Measurements from ENCODE around the gene PSMB4. TPM values are rescaled to one million over a fixed set of nuclear protein-coding genes. Genes with fewer than 3 reads are reported as not detected.
"Not testable (repeated sequence)": the region's sequence is repeated elsewhere in the genome, so short reads cannot be mapped to it uniquely, and the experiment has no call there.

Gene PSMB4
- total and polyA plus RNA-seq, 5 donors: 171 to 344 (median 191) TPM

DNA sequence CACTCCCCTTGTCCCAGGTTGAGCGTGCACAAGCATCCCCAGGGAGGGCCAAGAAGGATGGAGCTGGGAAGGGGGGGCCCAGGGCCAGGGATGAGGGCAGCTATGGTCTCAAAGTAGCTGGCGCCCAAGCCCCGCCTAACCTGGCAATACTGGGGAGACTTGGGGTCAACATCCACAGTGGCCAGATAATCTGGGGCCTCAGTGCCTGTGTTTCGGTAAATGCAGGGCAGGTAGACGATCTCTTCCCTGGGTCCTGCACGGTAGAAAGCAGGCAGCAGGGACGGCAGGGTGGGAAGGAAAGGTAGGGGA, 30.1 kb upstream of the PSMB4 start:
- ATAC-seq: no peak
- no peak overlapping the region for H3K4me3 ChIP-seq (ENCODE audit: low read length)
- peaks cover 3% of the 10 kb centered on the region for H3K4me1 ChIP-seq (ENCODE audit: control insufficient read depth, insufficient read depth, low read length)
- intact Hi-C loops (cut with DNase I): no loop called here
- 91% methylated on average over 7 of the region's 7 CpGs for WGBS
- no peaks in the 10 kb centered on the region for H3K27me3 ChIP-seq (ENCODE audit: control insufficient read depth, insufficient read depth)
- H3K27ac ChIP-seq (ENCODE audit: low read length): no peak overlapping the region
- DNase-seq: no peak
- no peaks in the 10 kb centered on the region for H3K9me3 ChIP-seq (ENCODE audit: control insufficient read depth, low read length)

DNA sequence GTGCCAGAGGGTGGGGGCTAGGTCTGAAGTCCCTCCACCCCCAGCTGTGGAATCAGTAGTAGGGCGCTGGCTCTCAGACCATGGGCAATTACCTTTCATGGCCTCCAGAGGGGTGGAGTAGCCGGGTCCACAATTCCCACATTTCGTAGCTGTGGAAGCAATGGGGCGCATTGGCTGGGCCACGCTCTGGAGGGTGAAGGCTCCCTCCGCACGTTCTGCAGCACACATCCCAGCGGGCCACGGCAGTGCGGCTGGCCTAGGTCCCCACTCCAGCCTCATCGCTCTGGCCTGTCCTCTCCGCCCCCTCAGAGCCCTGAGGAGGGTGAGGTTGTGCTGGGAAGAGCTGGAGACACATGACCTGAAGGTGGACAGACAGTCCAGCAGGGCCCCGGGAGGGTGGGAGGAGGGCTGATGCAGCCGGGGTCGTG, 29.7 kb upstream of the PSMB4 start:
- ATAC-seq (no peak), DNase-seq (peak in 1 of 3 donors; percentile 57)
- Histone ChIP-seq H3K4me1 (ENCODE audit: control insufficient read depth, insufficient read depth, low read length) (peaks cover 3% of the 10 kb centered on the region), H3K9me3 (ENCODE audit: control insufficient read depth, low read length) (no peaks in the 10 kb centered on the region), H3K27ac (ENCODE audit: low read length) (no peak overlapping the region), H3K27me3 (ENCODE audit: control insufficient read depth, insufficient read depth) (no peaks in the 10 kb centered on the region), H3K4me3 (ENCODE audit: low read length) (no peak overlapping the region)
- WGBS: 71% methylated on average over 15 of the region's 15 CpGs
- intact Hi-C loops (cut with DNase I): no loop called here

GRCh38 chr1:151370211-151370911, 29.0 kb upstream of the PSMB4 start:
- 37% methylated on average over 6 of the region's 6 CpGs for WGBS
- H3K9me3 ChIP-seq (ENCODE audit: control insufficient read depth, low read length): no peaks in the 10 kb centered on the region
- peaks cover 3% of the 10 kb centered on the region for H3K4me1 ChIP-seq (ENCODE audit: control insufficient read depth, insufficient read depth, low read length)
- no peak overlapping the region for H3K4me3 ChIP-seq (ENCODE audit: low read length)
- intact Hi-C loops (cut with DNase I): no loop called here
- H3K27ac ChIP-seq (ENCODE audit: low read length): peak overlapping the region; percentile 25
- no peaks in the 10 kb centered on the region for H3K27me3 ChIP-seq (ENCODE audit: control insufficient read depth, insufficient read depth)
- DNase-seq (peak; percentile 63 to 89 (median 89)), ATAC-seq (peak; percentile 20 to 23)

DNA sequence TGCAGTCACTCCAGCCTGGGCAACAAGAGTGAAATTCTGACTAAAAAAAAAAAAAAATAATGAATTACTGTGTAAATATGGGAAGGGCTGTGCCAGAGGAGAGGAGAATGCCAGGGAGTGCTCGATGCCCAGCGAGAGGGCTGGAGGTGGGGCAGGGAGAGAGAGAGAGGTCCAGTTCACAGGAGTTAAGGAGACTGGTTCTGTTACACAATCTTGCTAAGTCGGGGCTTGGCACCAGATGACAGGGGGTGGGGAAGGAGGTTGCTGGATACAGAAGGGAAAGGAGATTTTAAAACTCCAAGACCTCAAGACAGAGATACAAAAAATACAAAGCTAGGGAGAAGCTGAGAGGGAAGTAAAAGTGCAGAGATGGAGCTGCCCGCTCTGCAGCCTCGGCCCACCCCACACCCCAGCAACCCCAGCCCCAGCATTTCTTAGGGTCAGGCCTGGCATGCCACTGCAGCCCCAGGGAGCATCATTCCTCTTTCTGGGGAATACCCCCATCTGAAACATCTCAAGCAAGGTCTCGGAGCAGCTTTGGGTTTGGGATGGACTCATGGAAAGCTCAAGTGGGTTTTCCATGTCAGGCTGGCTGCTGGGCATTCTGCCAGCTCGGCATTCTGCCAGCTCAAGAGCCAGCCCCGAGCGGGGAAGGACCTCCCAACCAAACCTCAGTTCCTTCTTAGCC, 27.9 kb upstream of the PSMB4 start:
- Histone ChIP-seq H3K27ac (ENCODE audit: low read length) (peak overlapping the region; percentile 84), H3K4me1 (ENCODE audit: control insufficient read depth, insufficient read depth, low read length) (peaks cover 3% of the 10 kb centered on the region), H3K9me3 (ENCODE audit: control insufficient read depth, low read length) (no peaks in the 10 kb centered on the region), H3K4me3 (ENCODE audit: low read length) (peak overlapping the region; percentile 60), H3K27me3 (ENCODE audit: control insufficient read depth, insufficient read depth) (no peaks in the 10 kb centered on the region)
- 19% methylated on average over 9 of the region's 9 CpGs for WGBS
- peak; percentile 61 to 66 for ATAC-seq
- DNase-seq: peak; percentile 78 to 93 (median 88)
- intact Hi-C loops (cut with DNase I): no loop called here

GRCh38 chr1:151372058-151372934, 27.1 kb upstream of the PSMB4 start, which contains the start of gene SELENBP1:
TSS of gene SELENBP1 (minus strand) at chr1:151372705. CDS start at chr1:151372641, 64 bp downstream.
- peak; percentile 90 to 92 for ATAC-seq
- intact Hi-C loops (cut with DNase I): no loop called here
- H3K27ac ChIP-seq (ENCODE audit: low read length): peak within 1 kb of the TSS; percentile 84
- 16% methylated on average over 11 of the region's 11 CpGs for WGBS
- peak within 1 kb of the TSS; percentile 60 for H3K4me3 ChIP-seq (ENCODE audit: low read length)
- DNase-seq: peak; percentile 89 to 95 (median 93)
- H3K4me1 ChIP-seq (ENCODE audit: control insufficient read depth, insufficient read depth, low read length): peaks cover 3% of the 10 kb centered on the region
- no peaks in the 10 kb centered on the region for H3K27me3 ChIP-seq (ENCODE audit: control insufficient read depth, insufficient read depth)
- H3K9me3 ChIP-seq (ENCODE audit: control insufficient read depth, low read length): no peaks in the 10 kb centered on the region

- H3K4me3 ChIP-seq (ENCODE audit: low read length): no peak overlapping the region
- intact Hi-C loops (cut with DNase I): no loop called here
- ATAC-seq (no peak), DNase-seq (no peak)
- no peaks in the 10 kb centered on the region for H3K27me3 ChIP-seq (ENCODE audit: control insufficient read depth, insufficient read depth)
- WGBS: 92% methylated on average over 14 of the region's 14 CpGs
- no peaks in the 10 kb centered on the region for H3K9me3 ChIP-seq (ENCODE audit: control insufficient read depth, low read length)
- peaks cover 3% of the 10 kb centered on the region for H3K4me1 ChIP-seq (ENCODE audit: control insufficient read depth, insufficient read depth, low read length)
- H3K27ac ChIP-seq (ENCODE audit: low read length): no peak overlapping the region
These were observed 26.2 kb upstream of the PSMB4 start for GRCh38 chr1:151373196-151373595.

- H3K4me3 ChIP-seq (ENCODE audit: low read length): no peak overlapping the region
- no peaks in the 10 kb centered on the region for H3K9me3 ChIP-seq (ENCODE audit: control insufficient read depth, low read length)
- WGBS: 73% methylated on average over 3 of the region's 3 CpGs
- no peaks in the 10 kb centered on the region for H3K27me3 ChIP-seq (ENCODE audit: control insufficient read depth, insufficient read depth)
- DNase-seq (no peak), ATAC-seq (no peak)
- H3K27ac ChIP-seq (ENCODE audit: low read length): no peak overlapping the region
- no peaks in the 10 kb centered on the region for H3K4me1 ChIP-seq (ENCODE audit: control insufficient read depth, insufficient read depth, low read length)
- intact Hi-C loops (cut with DNase I): no loop called here
These were observed 22.1 kb upstream of the PSMB4 start for GRCh38 chr1:151377150-151377884.

- no peak for DNase-seq
- intact Hi-C loops (cut with DNase I): no loop called here
- H3K9me3 ChIP-seq (ENCODE audit: control insufficient read depth, low read length): no peaks in the 10 kb centered on the region
- WGBS: 68% methylated on average over 3 of the region's 3 CpGs
- no peaks in the 10 kb centered on the region for H3K4me1 ChIP-seq (ENCODE audit: control insufficient read depth, insufficient read depth, low read length)
- H3K27me3 ChIP-seq (ENCODE audit: control insufficient read depth, insufficient read depth): no peaks in the 10 kb centered on the region
- H3K27ac ChIP-seq (ENCODE audit: low read length): no peak overlapping the region
- no peak for ATAC-seq
- H3K4me3 ChIP-seq (ENCODE audit: low read length): no peak overlapping the region
These were observed 14.8 kb upstream of the PSMB4 start for GRCh38 chr1:151384584-151384983.

DNA sequence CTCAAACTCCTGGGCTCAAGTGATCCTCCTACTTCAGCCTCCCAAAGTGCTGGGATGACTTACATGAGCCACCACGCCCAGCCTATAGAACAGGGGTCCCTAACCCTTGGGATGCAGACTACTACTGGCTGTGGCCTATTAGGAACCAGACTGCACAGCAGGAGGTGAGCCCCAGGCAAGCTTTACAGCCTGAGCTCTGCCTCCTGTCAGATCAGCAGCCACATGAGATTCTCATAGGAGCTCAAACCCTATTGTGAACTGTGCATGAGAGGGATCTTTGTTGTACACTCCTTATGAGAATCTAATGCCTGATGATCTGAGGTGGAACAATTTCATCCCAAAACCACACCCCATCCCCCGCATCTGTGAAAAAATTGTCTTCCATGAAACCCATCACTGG, 13.4 kb upstream of the PSMB4 start:
- no peaks in the 10 kb centered on the region for H3K4me1 ChIP-seq (ENCODE audit: control insufficient read depth, insufficient read depth, low read length)
- H3K27ac ChIP-seq (ENCODE audit: low read length): no peak overlapping the region
- H3K4me3 ChIP-seq (ENCODE audit: low read length): no peak overlapping the region
- H3K9me3 ChIP-seq (ENCODE audit: control insufficient read depth, low read length): no peaks in the 10 kb centered on the region
- ATAC-seq (no peak), DNase-seq (no peak)
- H3K27me3 ChIP-seq (ENCODE audit: control insufficient read depth, insufficient read depth): no peaks in the 10 kb centered on the region
- intact Hi-C loops (cut with DNase I): no loop called here
- 88% methylated on average over 2 of the region's 2 CpGs for WGBS

GRCh38 chr1:151390221-151391078, 8.9 kb upstream of the PSMB4 start:
- WGBS: 94% methylated on average over 22 of the region's 22 CpGs
- not testable (repeated sequence) for H3K27me3 ChIP-seq (ENCODE audit: control insufficient read depth, insufficient read depth); ATAC-seq; H3K9me3 ChIP-seq (ENCODE audit: control insufficient read depth, low read length); DNase-seq; H3K4me3 ChIP-seq (ENCODE audit: low read length); H3K27ac ChIP-seq (ENCODE audit: low read length); H3K4me1 ChIP-seq (ENCODE audit: control insufficient read depth, insufficient read depth, low read length)
- intact Hi-C loops (cut with DNase I): loop anchor here in 2 of 4 donors (10.0 kb wide), 1 partner anchor 46 kb away; the partner anchor contains the start of gene RFX5 (in 2 of the 2)
